Kidney (tissue), 11 donors: Measurements from ENCODE around the gene OR2A7. TPM values are rescaled to one million over a fixed set of nuclear protein-coding genes. Genes with fewer than 3 reads are reported as not detected.
"Not testable (repeated sequence)": the region's sequence is repeated elsewhere in the genome, so short reads cannot be mapped to it uniquely, and the experiment has no call there.

Source experiments
- DNase-seq, 5 donors: peaks; one replicate each; pipeline ENCODE4 v3.0.0-alpha.2; 2013 to 2020
- FAIRE-seq: peaks from 2 replicates; lab custom pipeline; 2012; peaks lifted over from hg19 to GRCh38; lab: Jason Lieb, UNC
- H3K27ac ChIP-seq, 2 donors: one replicate each; pipeline ENCODE4 v1.7.0; 2013; ENCODE audit warnings: low read depth in 2 of 2, low read length in 2 of 2, inconsistent platforms in 1 of 2
- H3K27me3 ChIP-seq: one replicate; pipeline ENCODE4 v1.7.1; 2013; ENCODE audit warnings: low read length, inconsistent platforms; ENCODE audit not compliant: control insufficient read depth, insufficient read depth
- H3K36me3 ChIP-seq, 3 donors: one replicate each; pipeline versions ENCODE4 v1.7.0 to v1.7.1; 2013; ENCODE audit warnings: low read length in 3 of 3, control low read depth in 1 of 3, inconsistent platforms in 1 of 3; ENCODE audit not compliant: insufficient read depth in 3 of 3, control insufficient read depth in 2 of 3
- H3K4me1 ChIP-seq, 3 donors: one replicate each; pipeline versions ENCODE4 v1.7.0 to v1.7.1; 2013; ENCODE audit warnings: low read length in 3 of 3, inconsistent platforms in 1 of 3, low read depth in 1 of 3; ENCODE audit not compliant: control insufficient read depth in 2 of 3, insufficient read depth in 2 of 3
- H3K4me3 ChIP-seq, 3 donors: one replicate each; pipeline versions ENCODE4 v1.7.0 to v1.8.1; 2013; ENCODE audit warnings: low read length in 3 of 3, control low read depth in 1 of 3, inconsistent platforms in 1 of 3
- H3K9ac ChIP-seq, 3 donors: one replicate each; pipeline versions ENCODE4 v1.7.0 to v1.7.1; 2013; ENCODE audit warnings: low read length in 3 of 3, control low read depth in 1 of 3, inconsistent platforms in 1 of 3
- H3K9me3 ChIP-seq, 3 donors: one replicate each; pipeline versions ENCODE4 v1.7.0 to v1.7.1; 2013; ENCODE audit warnings: low read length in 3 of 3, control low read depth in 1 of 3, inconsistent platforms in 1 of 3; ENCODE audit not compliant: control insufficient read depth in 2 of 3, insufficient read depth in 1 of 3
- intact Hi-C: fragments of 100-400 bp; cut with DNase I; formaldehyde crosslinking; loops from one replicate; pipeline ENCODE4 v1.11.1; 2022
- polyA plus RNA-seq: library from polyadenylated mRNA; stranded (reverse); fragments of 350-450 nt; fragmentation: Illumina TruSeq; extraction: RNeasy Lipid Tissue Mini Kit (QIAGEN cat#74804); gene quantifications from one replicate; pipeline ENCODE4 v1.2.3, GENCODE V29; 2014; ENCODE audit warnings: low read depth, low replicate concordance; ENCODE audit not compliant: insufficient read depth
- total RNA-seq: library from RNA; stranded (reverse); fragmentation: NEBNext Ultra II Directional; extraction: Animal tissue kit (Norgen Biotek cat#: 25700); gene quantifications from one replicate; pipeline ENCODE4 v1.2.1, GENCODE V29; 2021
- donor health status: control.
- donor health status: control.
- donor health status: DM: yes; HTN: yes; CAD: no.
- donor health status: Normal renal cell carcinoma (clear cell type).

The OR2A7 gene
- total and polyA plus RNA-seq, 2 donors from 2014 or later = 3.5 to 12.3 TPM

- H3K4me1 ChIP-seq, DNase-seq, H3K9ac ChIP-seq, H3K4me3 ChIP-seq, H3K27ac ChIP-seq, intact Hi-C loops, H3K9me3 ChIP-seq, FAIRE-seq, H3K36me3 ChIP-seq, H3K27me3 ChIP-seq: not testable (repeated sequence)
Observed at GRCh38 chr7:144293794-144294499, 29.4 kb upstream of the OR2A7 start.

- H3K4me1 ChIP-seq, FAIRE-seq, H3K27me3 ChIP-seq, H3K9ac ChIP-seq, intact Hi-C loops, H3K27ac ChIP-seq, H3K36me3 ChIP-seq, H3K4me3 ChIP-seq, H3K9me3 ChIP-seq: not testable (repeated sequence)
- DNase-seq = peak in 1 of 5 donors; percentile 12
Observed at GRCh38 chr7:144292384-144293161, 28.0 kb upstream of the OR2A7 start.

- H3K27ac ChIP-seq, H3K4me3 ChIP-seq, FAIRE-seq, H3K9ac ChIP-seq, H3K4me1 ChIP-seq, DNase-seq, H3K36me3 ChIP-seq, H3K27me3 ChIP-seq, H3K9me3 ChIP-seq, intact Hi-C loops: not testable (repeated sequence)
Observed at GRCh38 chr7:144291607-144292006, 27.0 kb upstream of the OR2A7 start.

- H3K27ac ChIP-seq, DNase-seq, H3K9me3 ChIP-seq, H3K4me3 ChIP-seq, H3K9ac ChIP-seq, intact Hi-C loops, H3K4me1 ChIP-seq, H3K27me3 ChIP-seq, FAIRE-seq, H3K36me3 ChIP-seq: not testable (repeated sequence)
Observed at GRCh38 chr7:144287171-144287784, 22.7 kb upstream of the OR2A7 start.

- not testable (repeated sequence) for FAIRE-seq
Observed at GRCh38 chr7:144283716-144284115, 19.1 kb upstream of the OR2A7 start.

GRCh38 chr7:144282490-144282889, 17.9 kb upstream of the OR2A7 start:
- FAIRE-seq, H3K4me3 ChIP-seq, H3K27ac ChIP-seq, H3K27me3 ChIP-seq, H3K36me3 ChIP-seq, H3K4me1 ChIP-seq, H3K9me3 ChIP-seq, intact Hi-C loops, H3K9ac ChIP-seq, DNase-seq: not testable (repeated sequence)

More at GRCh38 chr7:144283716-144284115, 19.1 kb upstream of the OR2A7 start:
- H3K4me1 ChIP-seq, H3K27ac ChIP-seq, H3K27me3 ChIP-seq, H3K4me3 ChIP-seq, intact Hi-C loops, DNase-seq, H3K36me3 ChIP-seq, H3K9ac ChIP-seq, H3K9me3 ChIP-seq: not testable (repeated sequence)

- intact Hi-C loops, H3K9ac ChIP-seq, H3K27ac ChIP-seq, FAIRE-seq, H3K4me3 ChIP-seq, H3K36me3 ChIP-seq, DNase-seq, H3K9me3 ChIP-seq, H3K27me3 ChIP-seq, H3K4me1 ChIP-seq: not testable (repeated sequence)
Observed at GRCh38 chr7:144281981-144282380, 17.4 kb upstream of the OR2A7 start.

GRCh38 chr7:144280010-144280409, 15.4 kb upstream of the OR2A7 start:
- intact Hi-C loops, H3K27me3 ChIP-seq, H3K4me1 ChIP-seq, H3K9ac ChIP-seq, H3K9me3 ChIP-seq, H3K4me3 ChIP-seq, DNase-seq, H3K36me3 ChIP-seq, H3K27ac ChIP-seq, FAIRE-seq: not testable (repeated sequence)
